KBM-7 (cell line): Measurements from ENCODE around the gene PANK4.
"Not testable (repeated sequence)": the region's sequence is repeated elsewhere in the genome, so short reads cannot be mapped to it uniquely, and the experiment has no call there.

ENCODE experiments used
- DNase-seq: peaks from one replicate; pipeline ENCODE4 v3.0.0-alpha.2; 2015
- in situ Hi-C: fragments of 300-500 bp; cut with MboI; formaldehyde crosslinking; loops from 2 replicates; pipeline ENCODE4 v1.14.3; 2020; ENCODE audit warnings: low sequenced_read_pairs, low pct_unique_long_range_greater_than_20kb, mixed read lengths

Gene PANK4

GRCh38 chr1:2559509-2560298 is 33.3 kb upstream of the PANK4 start:
- in situ Hi-C loops, result no loop called here

DNA sequence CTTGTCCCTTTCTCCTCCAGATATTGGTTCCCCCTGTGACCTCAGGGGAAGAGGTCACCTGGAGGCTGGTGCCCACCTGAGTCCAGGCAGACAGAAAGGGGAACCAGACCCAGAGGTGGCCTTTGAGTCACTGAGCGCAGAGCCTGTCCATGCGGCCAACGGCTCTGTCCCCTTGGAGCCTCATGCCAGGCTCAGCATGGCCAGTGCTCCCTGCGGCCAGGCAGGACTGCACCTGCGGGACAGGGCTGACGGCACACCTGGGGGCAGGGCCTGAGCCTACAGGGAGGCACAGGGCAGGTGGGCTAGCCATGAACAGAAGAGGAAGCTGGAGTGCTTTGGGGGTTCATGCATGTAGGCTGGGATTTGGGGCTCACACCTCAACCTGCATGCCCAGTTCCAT is 32.5 kb upstream of the PANK4 start:
- DNase-seq, result no peak
- in situ Hi-C loops, result no loop called here

More at GRCh38 chr1:2559509-2560298, 33.3 kb upstream of the PANK4 start:
- DNase-seq, result no peak

DNA sequence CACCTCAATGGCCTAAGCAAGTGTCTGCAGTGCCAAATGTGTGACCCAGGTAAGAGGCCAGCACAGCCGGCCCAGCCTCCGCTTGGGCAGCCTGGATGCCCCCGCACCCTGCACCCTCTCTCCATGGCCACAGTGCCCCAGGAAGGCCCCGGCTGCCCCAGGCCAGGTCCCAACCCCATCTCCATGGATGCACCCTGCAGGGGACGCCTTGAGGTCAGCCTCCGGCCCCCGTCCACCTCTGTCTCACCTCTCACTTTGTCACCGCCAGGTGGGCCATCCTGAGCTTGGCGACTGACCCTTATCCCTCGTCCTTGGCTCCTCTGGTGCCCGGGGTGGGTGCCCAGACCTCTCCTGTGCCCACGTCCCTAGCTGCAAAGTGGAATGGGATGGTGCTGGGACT is 32.0 kb upstream of the PANK4 start:
- no peak for DNase-seq

DNA sequence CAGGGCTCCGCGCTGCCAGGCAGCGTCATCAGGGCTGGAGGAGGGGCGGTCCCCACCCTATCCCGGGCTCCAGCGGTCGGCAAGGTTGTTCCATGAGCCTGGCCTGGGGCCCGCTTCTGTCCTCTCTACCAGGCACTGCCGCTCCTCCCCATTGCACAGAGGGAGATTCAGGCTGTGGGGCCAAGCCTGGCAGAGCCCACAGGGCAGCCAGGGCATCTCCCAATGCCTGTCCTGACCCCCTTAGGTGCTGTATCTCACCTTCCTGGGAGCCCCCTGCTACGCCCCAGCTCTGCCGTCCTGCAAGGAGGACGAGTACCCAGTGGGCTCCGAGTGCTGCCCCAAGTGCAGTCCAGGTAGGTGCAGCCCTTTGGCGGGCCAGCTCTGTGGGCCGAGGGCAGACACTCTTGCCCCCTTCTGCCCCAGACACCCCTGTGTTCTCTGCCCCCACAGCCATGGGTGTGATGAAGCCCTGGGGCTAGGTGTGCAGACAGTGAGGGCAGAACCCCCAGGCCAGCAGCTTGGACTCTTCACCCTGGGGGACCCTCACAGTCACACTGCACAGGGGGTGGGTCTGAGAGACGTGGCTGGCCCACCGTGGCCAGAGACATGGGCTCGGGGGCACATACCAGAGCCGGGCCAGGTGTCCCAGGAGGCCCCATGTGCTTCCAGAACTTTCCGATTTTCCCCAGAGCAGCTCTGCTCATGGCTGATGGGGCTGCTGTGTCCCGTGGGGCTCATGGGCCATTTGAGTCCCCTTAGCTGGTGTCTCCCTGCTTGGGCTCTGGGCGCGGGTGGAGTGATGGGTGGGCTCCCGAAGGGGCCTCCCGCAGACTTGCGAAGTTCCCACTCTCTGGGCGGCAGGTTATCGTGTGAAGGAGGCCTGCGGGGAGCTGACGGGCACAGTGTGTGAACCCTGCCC is 31.3 kb upstream of the PANK4 start:
- DNase-seq, result no peak
- in situ Hi-C loops, result no loop called here

More for the DNA sequence above, 32.0 kb upstream of the PANK4 start:
- in situ Hi-C loops, result no loop called here

DNA sequence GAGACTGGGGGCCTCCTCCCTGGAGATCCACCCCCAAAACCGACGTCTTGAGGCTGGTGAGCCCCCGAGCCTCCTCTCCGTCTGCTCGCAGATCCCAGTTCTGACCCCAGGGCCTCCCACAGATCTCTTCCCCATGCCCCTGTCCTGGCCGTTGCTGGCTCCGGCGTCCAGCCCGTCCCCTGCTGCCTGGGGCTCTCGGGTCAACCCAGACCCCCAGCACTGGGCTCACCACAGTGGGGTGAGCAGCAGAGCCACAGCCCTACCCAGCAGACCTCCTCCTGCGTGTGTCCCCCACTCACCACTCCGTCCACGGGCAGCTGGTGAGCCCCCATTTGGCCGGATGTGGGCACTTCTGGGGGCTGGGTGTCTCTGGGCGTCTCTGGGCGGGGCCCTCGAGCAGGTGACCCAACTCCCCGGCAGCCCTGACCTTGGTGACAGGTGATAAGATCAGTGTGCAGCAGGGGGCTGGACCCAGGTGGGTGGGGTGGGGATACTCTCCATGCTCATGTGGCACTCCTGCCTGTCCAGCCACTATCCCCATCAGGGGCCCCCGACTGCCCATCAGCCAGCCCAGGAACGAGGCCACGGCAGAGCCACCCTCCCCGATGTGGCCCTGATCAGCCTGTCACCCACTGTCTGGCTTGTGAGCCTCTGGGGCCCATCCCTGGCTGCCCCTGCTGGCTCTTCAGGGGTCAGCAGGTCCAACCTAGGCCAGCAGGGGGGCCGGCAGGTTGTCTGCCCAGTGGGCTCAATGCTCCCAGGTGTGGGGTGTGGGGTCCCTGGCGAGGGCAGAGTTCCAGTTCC is 30.5 kb upstream of the PANK4 start:
- in situ Hi-C loops, result no loop called here
- DNase-seq, result no peak

DNA sequence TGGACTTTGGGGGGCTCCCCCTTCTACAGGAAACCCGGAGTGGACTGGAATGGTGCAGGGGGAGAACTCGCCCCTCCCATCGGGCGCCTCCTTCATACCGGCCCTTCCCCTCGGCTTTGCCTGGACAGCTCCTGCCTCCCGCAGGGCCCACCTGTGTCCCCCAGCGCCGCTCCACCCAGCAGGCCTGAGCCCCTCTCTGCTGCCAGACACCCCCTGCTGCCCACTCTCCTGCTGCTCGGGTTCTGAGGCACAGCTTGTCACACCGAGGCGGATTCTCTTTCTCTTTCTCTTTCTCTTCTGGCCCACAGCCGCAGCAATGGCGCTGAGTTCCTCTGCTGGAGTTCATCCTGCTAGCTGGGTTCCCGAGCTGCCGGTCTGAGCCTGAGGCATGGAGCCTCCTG is 29.9 kb upstream of the PANK4 start, which contains the start of gene TNFRSF14:
Gene TNFRSF14, plus strand, starts transcription at position 95 of the 401 bp plus-strand sequence. Its CDS starts 294 bp downstream, at position 389.
- in situ Hi-C loops, result no loop called here
- DNase-seq, result no peak

GRCh38 chr1:2555634-2556276 is 29.4 kb upstream of the PANK4 start:
- in situ Hi-C loops, result no loop called here
- DNase-seq, result peak; percentile 82

- peak; percentile 51 for DNase-seq
- in situ Hi-C loops, result no loop called here
Observed at GRCh38 chr1:2554621-2555387, 28.4 kb upstream of the PANK4 start.

- no peak for DNase-seq
- in situ Hi-C loops, result no loop called here
Observed at GRCh38 chr1:2553871-2554620, 27.6 kb upstream of the PANK4 start.

DNA sequence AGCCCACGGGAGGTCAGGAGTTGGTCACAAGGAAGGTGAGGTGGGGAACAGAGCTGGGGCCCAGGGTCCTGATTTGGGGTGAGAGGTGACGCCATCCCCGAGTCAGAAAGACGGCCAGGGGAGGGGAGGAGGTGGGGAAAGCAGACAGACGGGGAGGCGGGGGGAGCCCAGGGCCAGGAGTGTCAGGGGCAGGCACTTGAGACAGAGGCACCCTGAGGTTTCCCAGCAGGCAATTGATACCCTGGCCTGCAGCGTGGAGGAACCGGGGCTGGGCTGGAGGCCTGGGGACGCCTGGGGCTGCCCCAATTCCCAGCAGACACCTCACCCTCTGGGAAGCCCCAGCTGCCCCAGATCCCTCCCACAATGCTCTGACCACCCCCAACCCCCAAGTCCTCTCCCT is 26.7 kb upstream of the PANK4 start:
- in situ Hi-C loops, result not testable (repeated sequence)

GRCh38 chr1:2552189-2552588 is 25.8 kb upstream of the PANK4 start:
- DNase-seq, result no peak
- in situ Hi-C loops, result no loop called here

More for the DNA sequence above, 26.7 kb upstream of the PANK4 start:
- not testable (repeated sequence) for DNase-seq

GRCh38 chr1:2551544-2551943 is 25.1 kb upstream of the PANK4 start:
- DNase-seq, in situ Hi-C loops: not testable (repeated sequence)

DNA sequence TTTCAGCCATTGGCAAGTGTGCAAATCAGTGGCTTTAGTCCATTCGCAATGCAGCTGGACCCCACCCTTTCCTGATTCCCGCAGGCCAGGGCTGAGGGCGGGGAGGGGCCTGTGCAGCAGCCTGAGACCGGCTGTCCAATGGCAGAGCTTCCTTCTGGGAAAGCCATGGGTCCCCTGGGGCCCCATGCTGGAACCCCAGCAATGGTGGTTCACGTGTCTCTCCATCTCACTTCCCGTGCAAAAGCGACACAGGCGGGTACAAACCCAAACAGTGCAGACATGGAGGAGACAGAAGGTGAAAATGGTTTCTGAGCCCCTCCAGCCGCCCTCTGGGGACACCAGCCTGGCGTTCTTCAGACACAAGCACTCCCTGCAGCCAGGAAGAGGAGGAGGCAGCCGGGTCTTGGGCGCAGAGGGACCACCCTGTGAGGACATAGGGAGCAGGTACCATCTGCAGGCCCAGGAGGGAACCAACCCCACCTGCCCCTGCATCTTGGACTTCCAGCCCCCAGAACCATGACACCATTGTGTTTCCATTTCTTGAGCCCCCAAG is 24.0 kb upstream of the PANK4 start:
- in situ Hi-C loops, DNase-seq: not testable (repeated sequence)

GRCh38 chr1:2549367-2550029 is 23.1 kb upstream of the PANK4 start:
- in situ Hi-C loops, DNase-seq: not testable (repeated sequence)

- in situ Hi-C loops, result no loop called here
- DNase-seq, result peak; percentile 81
Observed at GRCh38 chr1:2548068-2548589, 21.7 kb upstream of the PANK4 start.
